Activated naive CD4-positive, alpha-beta T cell treated with anti-CD3 and anti-CD28 coated beads, Interleukin-2, amount 50 U/mL, for 24 hours (primary cell): ENCODE data around the gene HEATR5A.
A peak's percentile ranks its signal among the peaks of the same experiment; 100 is the strongest.
"Not testable (repeated sequence)": the region's sequence is repeated elsewhere in the genome, so short reads cannot be mapped to it uniquely, and the experiment has no call there.

ENCODE experiments used
- H3K27ac Mint-ChIP-seq: one replicate; pipeline ENCODE4 v1.8.0; 2021; ENCODE audit warnings: mild to moderate bottlenecking, mixed read lengths
- H3K27me3 Mint-ChIP-seq: one replicate; pipeline ENCODE4 v1.8.0; 2021; ENCODE audit warnings: mixed read lengths
- H3K36me3 Mint-ChIP-seq: one replicate; pipeline ENCODE4 v1.8.0; 2021; ENCODE audit warnings: mixed read lengths
- H3K4me1 Mint-ChIP-seq: one replicate; pipeline ENCODE4 v1.8.0; 2021; ENCODE audit warnings: mixed read lengths
- H3K4me3 Mint-ChIP-seq: one replicate; pipeline ENCODE4 v1.8.0; 2021; ENCODE audit warnings: mild to moderate bottlenecking, mixed read lengths
- H3K9me3 Mint-ChIP-seq: one replicate; pipeline ENCODE4 v1.8.0; 2021; ENCODE audit warnings: mixed read lengths

Gene HEATR5A

GRCh38 chr14:31294746-31295405, 125.5 kb downstream of the HEATR5A start:
- no peak overlapping the region for H3K27ac Mint-ChIP-seq
- H3K9me3 Mint-ChIP-seq, result no peaks in the 10 kb centered on the region
- no peak overlapping the region for H3K4me3 Mint-ChIP-seq
- no peaks in the 10 kb centered on the region for H3K4me1 Mint-ChIP-seq
- H3K36me3 Mint-ChIP-seq, result peaks cover under 1% of the 10 kb centered on the region
- H3K27me3 Mint-ChIP-seq, result no peaks in the 10 kb centered on the region

- Mint-ChIP-seq H3K27me3 (no peaks in the 10 kb centered on the region), H3K36me3 (no peaks in the 10 kb centered on the region), H3K9me3 (no peaks in the 10 kb centered on the region), H3K4me1 (no peaks in the 10 kb centered on the region), H3K4me3 (no peak overlapping the region), H3K27ac (no peak overlapping the region)
Measured at GRCh38 chr14:31292937-31293616, 127.3 kb downstream of the HEATR5A start.

- Mint-ChIP-seq H3K9me3 (no peaks in the 10 kb centered on the region), H3K36me3 (no peaks in the 10 kb centered on the region), H3K4me1 (no peaks in the 10 kb centered on the region), H3K27ac (peak overlapping the region; percentile 75), H3K27me3 (no peaks in the 10 kb centered on the region), H3K4me3 (no peak overlapping the region)
Measured at GRCh38 chr14:31291210-31291609, 129.1 kb downstream of the HEATR5A start.

- no peaks in the 10 kb centered on the region for H3K36me3 Mint-ChIP-seq
- H3K4me1 Mint-ChIP-seq, result no peaks in the 10 kb centered on the region
- H3K9me3 Mint-ChIP-seq, result no peaks in the 10 kb centered on the region
- H3K4me3 Mint-ChIP-seq, result no peak overlapping the region
- H3K27ac Mint-ChIP-seq, result no peak overlapping the region
- H3K27me3 Mint-ChIP-seq, result no peaks in the 10 kb centered on the region
Measured at GRCh38 chr14:31287294-31287972, 132.9 kb downstream of the HEATR5A start.

GRCh38 chr14:31286456-31287293, 133.7 kb downstream of the HEATR5A start:
- no peaks in the 10 kb centered on the region for H3K4me1 Mint-ChIP-seq
- no peaks in the 10 kb centered on the region for H3K27me3 Mint-ChIP-seq
- no peak overlapping the region for H3K4me3 Mint-ChIP-seq
- H3K27ac Mint-ChIP-seq, result no peak overlapping the region
- no peaks in the 10 kb centered on the region for H3K9me3 Mint-ChIP-seq
- H3K36me3 Mint-ChIP-seq, result no peaks in the 10 kb centered on the region

GRCh38 chr14:31283578-31284252, 136.6 kb downstream of the HEATR5A start:
- H3K27ac Mint-ChIP-seq, result no peak overlapping the region
- H3K27me3 Mint-ChIP-seq, result peaks cover 1% of the 10 kb centered on the region
- H3K4me1 Mint-ChIP-seq, result no peaks in the 10 kb centered on the region
- no peaks in the 10 kb centered on the region for H3K36me3 Mint-ChIP-seq
- no peaks in the 10 kb centered on the region for H3K9me3 Mint-ChIP-seq
- H3K4me3 Mint-ChIP-seq, result no peak overlapping the region

- Mint-ChIP-seq H3K27ac (no peak overlapping the region), H3K9me3 (no peaks in the 10 kb centered on the region), H3K4me3 (no peak overlapping the region), H3K36me3 (no peaks in the 10 kb centered on the region), H3K4me1 (no peaks in the 10 kb centered on the region), H3K27me3 (peaks cover 1% of the 10 kb centered on the region)
Measured at GRCh38 chr14:31283153-31283552, 137.2 kb downstream of the HEATR5A start.

GRCh38 chr14:31280871-31281220, 139.5 kb downstream of the HEATR5A start:
- no peaks in the 10 kb centered on the region for H3K36me3 Mint-ChIP-seq
- no peaks in the 10 kb centered on the region for H3K9me3 Mint-ChIP-seq
- no peaks in the 10 kb centered on the region for H3K4me1 Mint-ChIP-seq
- no peak overlapping the region for H3K4me3 Mint-ChIP-seq
- H3K27me3 Mint-ChIP-seq, result peaks cover 1% of the 10 kb centered on the region
- H3K27ac Mint-ChIP-seq, result no peak overlapping the region

GRCh38 chr14:31280132-31280870, 140.0 kb downstream of the HEATR5A start:
- no peak overlapping the region for H3K4me3 Mint-ChIP-seq
- H3K9me3 Mint-ChIP-seq, result no peaks in the 10 kb centered on the region
- no peak overlapping the region for H3K27ac Mint-ChIP-seq
- H3K27me3 Mint-ChIP-seq, result peaks cover 1% of the 10 kb centered on the region
- no peaks in the 10 kb centered on the region for H3K4me1 Mint-ChIP-seq
- H3K36me3 Mint-ChIP-seq, result no peaks in the 10 kb centered on the region

- Mint-ChIP-seq H3K9me3 (no peaks in the 10 kb centered on the region), H3K36me3 (no peaks in the 10 kb centered on the region), H3K4me3 (no peak overlapping the region), H3K27me3 (peaks cover 1% of the 10 kb centered on the region), H3K27ac (no peak overlapping the region), H3K4me1 (peaks cover 5% of the 10 kb centered on the region)
Measured at GRCh38 chr14:31278883-31279282, 141.5 kb downstream of the HEATR5A start.

- no peaks in the 10 kb centered on the region for H3K36me3 Mint-ChIP-seq
- no peak overlapping the region for H3K4me3 Mint-ChIP-seq
- no peak overlapping the region for H3K27ac Mint-ChIP-seq
- H3K4me1 Mint-ChIP-seq, result peaks cover 6% of the 10 kb centered on the region
- H3K27me3 Mint-ChIP-seq, result peaks cover 1% of the 10 kb centered on the region
- no peaks in the 10 kb centered on the region for H3K9me3 Mint-ChIP-seq
Measured at GRCh38 chr14:31277085-31277484, 143.3 kb downstream of the HEATR5A start.

GRCh38 chr14:31276417-31276816, 143.9 kb downstream of the HEATR5A start:
- not testable (repeated sequence) for H3K4me1 Mint-ChIP-seq, H3K27ac Mint-ChIP-seq, H3K27me3 Mint-ChIP-seq, H3K4me3 Mint-ChIP-seq, H3K9me3 Mint-ChIP-seq, H3K36me3 Mint-ChIP-seq

GRCh38 chr14:31275731-31276130, 144.6 kb downstream of the HEATR5A start:
- Mint-ChIP-seq H3K27ac (no peak overlapping the region), H3K4me1 (peaks cover 6% of the 10 kb centered on the region), H3K27me3 (peaks cover 1% of the 10 kb centered on the region)

GRCh38 chr14:31271648-31272047, 148.7 kb downstream of the HEATR5A start:
- Mint-ChIP-seq H3K9me3 (no peaks in the 10 kb centered on the region), H3K27ac (no peak overlapping the region), H3K4me1 (peaks cover 6% of the 10 kb centered on the region)

More at GRCh38 chr14:31275731-31276130, 144.6 kb downstream of the HEATR5A start:
- no peak overlapping the region for H3K4me3 Mint-ChIP-seq
- H3K9me3 Mint-ChIP-seq, result no peaks in the 10 kb centered on the region
- H3K36me3 Mint-ChIP-seq, result no peaks in the 10 kb centered on the region

More at GRCh38 chr14:31271648-31272047, 148.7 kb downstream of the HEATR5A start:
- Mint-ChIP-seq H3K36me3 (no peaks in the 10 kb centered on the region), H3K4me3 (no peak overlapping the region), H3K27me3 (no peaks in the 10 kb centered on the region)
